IMR-90 (cell line): ENCODE data around the gene RFTN1.

Experiments
- CEBPB ChIP-seq: IDR thresholded peaks from 2 replicates; pipeline ENCODE4 v1.6.1; 2012; ENCODE audit warnings: low read depth, low read length, improper control_type of control experiment
- FOS ChIP-seq: fragments of 150-350 bp; IDR thresholded peaks from 2 replicates; pipeline ENCODE4 v1.6.1; 2016; ENCODE audit warnings: low read depth, low read length
- POLR2A ChIP-seq: IDR thresholded peaks from 2 replicates; pipeline ENCODE4 v1.6.1; 2012; ENCODE audit warnings: mild to moderate bottlenecking, low read depth, low read length
- RAD21 ChIP-seq: IDR thresholded peaks from 2 replicates; pipeline ENCODE4 v1.6.1; 2012; ENCODE audit warnings: low read length, improper control_type of control experiment
- RCOR1 ChIP-seq: IDR thresholded peaks from 2 replicates; pipeline ENCODE4 v1.6.1; 2012; ENCODE audit warnings: mild to moderate bottlenecking, low read length, improper control_type of control experiment; ENCODE audit not compliant: insufficient replicate concordance
- SMC3 ChIP-seq: fragments of 150-350 bp; IDR thresholded peaks from 2 replicates; pipeline ENCODE4 v1.6.1; 2016; ENCODE audit warnings: low read depth, mild to moderate bottlenecking, antibody characterized with exemption, low read length, moderate library complexity
- TF ChIP-seq, protein P1 (sequence below): conservative IDR thresholded peaks from 2 replicates; pipeline ENCODE4 v1.5.1; 2012; ENCODE audit warnings: mild to moderate bottlenecking, low read depth, low read length, improper control_type of control experiment
- TF ChIP-seq, protein P2 (sequence below): fragments of 150-350 bp; IDR thresholded peaks from 2 replicates; pipeline ENCODE4 v1.6.1; 2017; ENCODE audit warnings: mild to moderate bottlenecking, antibody characterized with exemption, low read length, low read depth

DNA sequence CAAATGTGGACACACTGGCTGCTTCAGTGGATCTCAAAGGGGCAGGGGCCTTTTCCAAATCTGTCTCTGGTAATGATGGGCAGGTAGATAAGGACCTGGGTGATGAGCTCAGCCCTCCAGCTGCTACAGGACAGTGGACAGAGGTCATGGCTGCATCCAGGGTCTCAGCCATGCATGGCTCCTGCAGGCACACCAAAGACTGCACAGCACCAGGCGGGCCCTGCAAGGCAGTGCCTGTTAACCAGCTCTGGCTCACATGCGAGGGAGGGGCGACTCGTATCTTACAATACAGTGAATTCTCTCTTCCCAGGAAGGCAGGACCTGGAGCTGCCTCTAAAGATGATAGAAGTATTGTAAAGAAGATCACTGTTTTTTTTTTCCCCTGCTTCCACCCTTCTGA is 189.8 kb downstream of the RFTN1 start:
- TF ChIP-seq FOS: no peak
- TF ChIP-seq POLR2A: no peak
- TF ChIP-seq SMC3: no peak
- TF ChIP-seq, protein P1, sequence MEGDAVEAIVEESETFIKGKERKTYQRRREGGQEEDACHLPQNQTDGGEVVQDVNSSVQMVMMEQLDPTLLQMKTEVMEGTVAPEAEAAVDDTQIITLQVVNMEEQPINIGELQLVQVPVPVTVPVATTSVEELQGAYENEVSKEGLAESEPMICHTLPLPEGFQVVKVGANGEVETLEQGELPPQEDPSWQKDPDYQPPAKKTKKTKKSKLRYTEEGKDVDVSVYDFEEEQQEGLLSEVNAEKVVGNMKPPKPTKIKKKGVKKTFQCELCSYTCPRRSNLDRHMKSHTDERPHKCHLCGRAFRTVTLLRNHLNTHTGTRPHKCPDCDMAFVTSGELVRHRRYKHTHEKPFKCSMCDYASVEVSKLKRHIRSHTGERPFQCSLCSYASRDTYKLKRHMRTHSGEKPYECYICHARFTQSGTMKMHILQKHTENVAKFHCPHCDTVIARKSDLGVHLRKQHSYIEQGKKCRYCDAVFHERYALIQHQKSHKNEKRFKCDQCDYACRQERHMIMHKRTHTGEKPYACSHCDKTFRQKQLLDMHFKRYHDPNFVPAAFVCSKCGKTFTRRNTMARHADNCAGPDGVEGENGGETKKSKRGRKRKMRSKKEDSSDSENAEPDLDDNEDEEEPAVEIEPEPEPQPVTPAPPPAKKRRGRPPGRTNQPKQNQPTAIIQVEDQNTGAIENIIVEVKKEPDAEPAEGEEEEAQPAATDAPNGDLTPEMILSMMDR: no peak
- TF ChIP-seq CEBPB: no peak
- no peak for TF ChIP-seq RAD21
- TF ChIP-seq RCOR1: no peak
- TF ChIP-seq, protein P2, sequence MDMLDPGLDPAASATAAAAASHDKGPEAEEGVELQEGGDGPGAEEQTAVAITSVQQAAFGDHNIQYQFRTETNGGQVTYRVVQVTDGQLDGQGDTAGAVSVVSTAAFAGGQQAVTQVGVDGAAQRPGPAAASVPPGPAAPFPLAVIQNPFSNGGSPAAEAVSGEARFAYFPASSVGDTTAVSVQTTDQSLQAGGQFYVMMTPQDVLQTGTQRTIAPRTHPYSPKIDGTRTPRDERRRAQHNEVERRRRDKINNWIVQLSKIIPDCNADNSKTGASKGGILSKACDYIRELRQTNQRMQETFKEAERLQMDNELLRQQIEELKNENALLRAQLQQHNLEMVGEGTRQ: no peak
